Omental fat pad (tissue), 4 donors: ENCODE results near the gene HSPA1A. TPM values are rescaled to one million over a fixed set of nuclear protein-coding genes. Genes with fewer than 3 reads are reported as not detected.
A peak's percentile ranks its signal among the peaks of the same experiment; 100 is the strongest.

Experiments
- ATAC-seq: fragments of 150-250 bp; one replicate; pipeline ENCODE4 v1.9.1; 2016; ENCODE audit warnings: mild to moderate bottlenecking, moderate library complexity; ENCODE audit not compliant: low FRiP score
- DNase-seq: peaks from one replicate; pipeline ENCODE4 v3.0.0-alpha.2; 2019; ENCODE audit warnings: low spot score
- CTCF ChIP-seq, 3 donors: fragments of 450-650 bp; IDR thresholded peaks; one replicate each; pipeline ENCODE4 v1.5.1; 2016 to 2017; ENCODE audit warnings: antibody characterized with exemption in 3 of 3, mild to moderate bottlenecking in 3 of 3, moderate library complexity in 2 of 3
- total RNA-seq, 4 donors: library from RNA; depleted of rRNA; stranded (reverse); fragments of >200 nt; gene quantifications; one replicate each; pipeline ENCODE4 v1.1.0, GENCODE V29; 2016

The HSPA1A gene
- total RNA-seq, 4 donors from 2014 or later = 155 to 1,684 (median 309) TPM

- DNase-seq (peak; percentile 77), ATAC-seq (peak; percentile 94)
- TF ChIP-seq CTCF (IDR thresholded peaks at IDR 0.05) = no peak
These were observed 38.2 kb upstream of the HSPA1A start, which contains the start of gene VWA7 for GRCh38 chr6:31776989-31777666. TSS of gene VWA7 (minus strand) at chr6:31777328. CDS start at chr6:31776779, 549 bp downstream.

GRCh38 chr6:31777667-31778050, 37.7 kb upstream of the HSPA1A start:
- no peak for DNase-seq
- TF ChIP-seq CTCF (IDR thresholded peaks at IDR 0.05) = no peak
- ATAC-seq = no peak

- TF ChIP-seq CTCF (IDR thresholded peaks at IDR 0.05) = no peak
- no peak for DNase-seq
- ATAC-seq = no peak
These were observed 37.1 kb upstream of the HSPA1A start for GRCh38 chr6:31778193-31778592.

- DNase-seq (no peak), ATAC-seq (no peak)
- TF ChIP-seq CTCF (IDR thresholded peaks at IDR 0.05) = no peak
These were observed 36.1 kb upstream of the HSPA1A start for GRCh38 chr6:31778999-31779885.

- no peak for DNase-seq
- ATAC-seq = no peak
- no peak for TF ChIP-seq CTCF (IDR thresholded peaks at IDR 0.05)
These were observed 35.4 kb upstream of the HSPA1A start for GRCh38 chr6:31779908-31780307.

- DNase-seq = no peak
- ATAC-seq = no peak
- no peak for TF ChIP-seq CTCF (IDR thresholded peaks at IDR 0.05)
These were observed 34.7 kb upstream of the HSPA1A start for GRCh38 chr6:31780507-31781243.
